ENCODE measurements around the gene EBP. TPM values are rescaled to one million over a fixed set of nuclear protein-coding genes. Genes with fewer than 3 reads are reported as not detected.

EBP gene
- total RNA-seq, 1 donor from 2014 or later, result 221 TPM

Other genes starting within 250 kb of the EBP start
- gene SSX3, start 165.1 kb upstream of the EBP start, total RNA-seq, result not detected
- not detected for gene SSX4, start 138.3 kb upstream of the EBP start, total RNA-seq
- not detected for gene SSX4B, start 109.8 kb upstream of the EBP start, total RNA-seq
- 13.6 TPM for gene SLC38A5, start 51.5 kb upstream of the EBP start, total RNA-seq
- gene FTSJ1, start 45.6 kb upstream of the EBP start, total RNA-seq, result 33.8 TPM
- gene PORCN, start 12.8 kb upstream of the EBP start, total RNA-seq, result 10.3 TPM
- gene TBC1D25, start 17.9 kb downstream of the EBP start, total RNA-seq, result 10.4 TPM
- 273 TPM for gene RBM3, start 52.7 kb downstream of the EBP start, total RNA-seq
- gene WDR13, start 75.7 kb downstream of the EBP start, total RNA-seq, result 70.2 TPM
- 1.2 TPM for gene WAS, start 162.0 kb downstream of the EBP start, total RNA-seq
- gene SUV39H1, start 174.9 kb downstream of the EBP start, total RNA-seq, result 6.4 TPM
- 0.52 TPM for gene GLOD5, start 239.9 kb downstream of the EBP start, total RNA-seq